ENCODE measurements around the gene KIF6.
A peak's percentile ranks its signal among the peaks of the same experiment; 100 is the strongest.
"Not testable (repeated sequence)": the region's sequence is repeated elsewhere in the genome, so short reads cannot be mapped to it uniquely, and the experiment has no call there.

KIF6 gene

GRCh38 chr6:39706819-39707335, 18.3 kb downstream of the KIF6 start:
- DNase-seq = no peak

- DNase-seq = no peak
These were observed 22.9 kb downstream of the KIF6 start for GRCh38 chr6:39702265-39702664.

DNA sequence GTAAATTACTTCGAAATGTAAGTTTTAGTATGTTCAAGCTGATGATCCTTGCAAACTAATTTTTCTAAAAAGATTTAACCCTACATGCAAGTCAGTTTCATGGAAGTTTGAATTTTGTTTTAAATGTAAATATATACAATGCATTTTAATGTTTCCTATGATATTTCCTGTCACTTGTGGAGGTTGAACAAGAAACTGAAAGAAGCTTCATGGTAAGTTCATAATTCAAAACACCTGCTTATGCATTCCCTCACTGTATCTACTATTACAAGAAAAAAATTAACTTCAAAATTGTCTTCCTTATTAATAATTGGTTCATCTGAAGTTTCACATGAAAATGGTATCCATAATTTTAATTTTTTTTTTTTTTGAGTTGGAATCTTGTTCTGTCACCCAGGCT, 24.8 kb downstream of the KIF6 start:
- DNase-seq = no peak

DNA sequence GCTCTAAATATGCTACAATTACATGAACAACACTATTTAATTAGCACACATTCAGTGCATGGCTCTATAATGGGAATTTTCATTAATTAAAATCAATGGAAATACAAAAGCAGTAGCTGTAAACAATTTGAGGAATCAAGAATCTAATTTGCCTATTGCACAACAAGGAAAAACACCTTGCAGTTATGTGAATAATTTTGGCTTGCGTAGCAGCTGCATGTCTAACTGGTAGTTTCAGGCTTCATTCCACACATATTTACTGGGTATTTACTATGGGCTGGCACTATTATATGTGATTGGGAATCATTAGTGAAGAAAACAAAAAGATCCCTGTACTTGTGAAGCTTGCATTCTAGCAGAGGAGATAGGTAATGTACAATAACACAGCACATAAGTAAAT, 26.4 kb downstream of the KIF6 start:
- no peak for DNase-seq

- no peak for DNase-seq
These were observed 28.0 kb downstream of the KIF6 start for GRCh38 chr6:39696986-39697788.

DNA sequence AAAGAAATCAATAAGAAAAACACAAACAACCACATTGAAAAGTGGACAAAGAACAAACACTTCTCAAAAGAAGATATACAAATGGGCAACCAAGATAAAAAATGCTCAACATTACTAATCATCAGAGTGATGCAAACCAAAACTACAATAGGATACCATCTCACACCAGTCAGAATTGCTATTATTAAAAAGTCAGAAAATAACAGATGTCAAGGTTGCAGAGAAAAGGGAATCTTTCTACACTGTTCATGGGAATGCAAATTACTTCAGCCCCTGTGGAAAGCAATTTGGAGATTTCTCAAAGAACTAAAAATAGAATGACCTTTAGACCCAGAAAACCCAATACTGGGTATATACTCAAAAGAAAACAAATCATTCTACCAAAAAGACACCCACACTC, 29.8 kb downstream of the KIF6 start:
- DNase-seq = no peak

DNA sequence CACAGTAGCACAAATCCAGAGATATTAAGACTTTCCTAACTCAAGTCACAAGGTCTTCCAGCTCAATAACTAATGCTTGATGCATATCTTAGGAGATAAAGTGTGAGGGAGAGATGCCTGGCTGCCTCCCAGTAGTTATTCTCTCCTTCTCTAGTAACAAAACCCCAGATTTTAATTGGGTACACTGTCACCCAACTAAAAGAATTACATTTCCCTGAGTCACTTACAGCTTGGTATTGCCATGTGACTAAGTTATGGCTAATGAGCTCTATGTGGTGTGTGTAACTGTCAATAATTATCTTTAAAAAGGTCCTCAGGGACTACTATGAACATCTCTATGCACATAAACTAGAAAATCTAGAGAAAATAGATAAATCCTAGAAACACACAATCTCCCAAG, 32.0 kb downstream of the KIF6 start:
- no peak for DNase-seq

GRCh38 chr6:39688494-39688893, 36.7 kb downstream of the KIF6 start:
- no peak for DNase-seq

DNA sequence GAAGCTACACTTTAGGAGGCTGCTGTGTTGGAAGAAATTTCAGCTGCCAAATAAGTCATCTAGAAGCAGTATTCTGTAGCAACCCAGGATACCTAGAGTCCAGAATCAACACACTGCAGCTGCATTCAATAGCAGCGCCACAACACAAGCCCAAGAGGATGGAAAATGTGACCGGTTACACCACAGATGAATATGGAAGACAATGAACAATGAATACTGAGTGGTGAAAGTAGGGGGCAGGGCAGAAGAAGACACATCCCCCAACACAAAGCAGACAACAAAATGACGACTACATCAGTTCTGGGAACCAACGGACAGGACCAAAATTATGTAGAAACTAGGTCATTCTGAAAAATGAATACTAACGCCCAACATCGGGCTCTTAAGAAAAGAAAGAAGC, 38.2 kb downstream of the KIF6 start:
- DNase-seq = no peak

DNA sequence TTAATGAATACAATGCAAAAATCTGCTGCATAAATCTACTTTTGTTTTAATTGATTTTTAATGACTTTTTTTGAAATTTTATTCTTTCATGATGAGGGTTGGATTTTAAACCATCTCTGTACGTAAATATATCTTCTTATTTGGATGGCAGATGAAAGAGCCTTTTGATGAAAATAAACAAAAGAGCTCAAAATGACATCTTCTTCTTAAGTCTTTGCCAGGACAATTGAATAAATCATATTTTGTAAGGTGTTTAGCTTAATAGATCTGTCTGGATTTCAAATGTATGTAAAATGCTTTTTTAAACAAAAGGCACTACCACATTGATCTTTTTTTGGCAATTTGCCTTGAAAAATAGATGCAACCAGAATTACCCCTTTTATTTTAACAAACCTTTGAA, 39.3 kb downstream of the KIF6 start:
- no peak for DNase-seq

- no peak for DNase-seq
These were observed 39.8 kb downstream of the KIF6 start for GRCh38 chr6:39685489-39685826.

GRCh38 chr6:39684790-39685488, 40.3 kb downstream of the KIF6 start:
- peak; percentile 50 for DNase-seq

GRCh38 chr6:39681674-39682121, 43.5 kb downstream of the KIF6 start:
- DNase-seq = no peak

GRCh38 chr6:39678914-39679313, 46.3 kb downstream of the KIF6 start:
- no peak for DNase-seq

- DNase-seq = not testable (repeated sequence)
These were observed 47.9 kb downstream of the KIF6 start for GRCh38 chr6:39677318-39677717.

- DNase-seq = no peak
These were observed 54.7 kb downstream of the KIF6 start for GRCh38 chr6:39670519-39670918.

GRCh38 chr6:39669973-39670342, 55.2 kb downstream of the KIF6 start:
- DNase-seq = no peak

- no peak for DNase-seq
These were observed 55.8 kb downstream of the KIF6 start for GRCh38 chr6:39669207-39669972.

DNA sequence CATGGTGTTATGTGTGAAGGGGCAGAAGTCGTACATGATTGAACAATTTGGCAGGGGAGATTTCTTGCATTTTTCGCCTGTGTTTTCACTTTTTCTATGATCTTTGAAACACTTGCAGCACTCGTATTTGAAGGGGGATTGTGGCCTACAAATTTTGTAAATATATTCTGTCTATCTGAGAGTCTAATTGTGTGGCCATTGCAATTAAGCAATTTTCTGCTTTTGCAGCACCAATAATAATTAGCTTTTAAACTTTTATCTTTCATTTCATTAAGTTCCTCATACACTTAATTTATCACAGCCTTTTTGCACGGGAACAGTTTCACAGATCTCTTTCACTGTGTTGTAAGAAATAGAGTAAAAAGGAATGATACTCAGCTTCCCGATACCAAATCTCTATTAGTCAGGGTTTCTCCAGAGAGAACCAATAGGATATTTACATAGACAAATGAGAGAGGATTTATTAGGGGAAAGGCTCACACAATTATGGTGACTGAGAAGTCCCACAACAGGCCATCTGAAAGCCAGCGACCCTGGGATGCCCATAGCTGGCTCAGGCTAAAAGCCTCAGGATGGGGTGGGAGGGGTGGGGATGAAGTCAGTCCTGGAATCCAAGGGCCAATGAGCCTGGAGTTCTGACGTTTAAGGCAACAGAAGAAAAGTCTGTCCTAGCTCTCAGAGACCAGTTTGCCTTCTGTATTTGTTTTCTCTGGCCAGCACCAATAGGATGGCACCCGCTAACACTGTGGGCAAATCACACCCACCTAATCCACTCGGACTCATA, 58.3 kb downstream of the KIF6 start:
- DNase-seq = no peak

GRCh38 chr6:39665861-39666260, 59.3 kb downstream of the KIF6 start:
- no peak for DNase-seq

- DNase-seq = no peak
These were observed 61.0 kb downstream of the KIF6 start for GRCh38 chr6:39664173-39664572.

GRCh38 chr6:39657355-39658135, 67.7 kb downstream of the KIF6 start:
- no peak for DNase-seq
